Peyer's patch (tissue), 4 donors: Measurements from ENCODE around the gene ZBED5.
"Not testable (repeated sequence)": the region's sequence is repeated elsewhere in the genome, so short reads cannot be mapped to it uniquely, and the experiment has no call there.

Experiments
- POLR2A ChIP-seq, 2 donors: fragments of 450-650 bp; IDR thresholded peaks; one replicate each; pipeline ENCODE4 v1.5.1; 2017; ENCODE audit warnings: antibody characterized with exemption in 2 of 2, mild to moderate bottlenecking in 2 of 2, moderate library complexity in 2 of 2
- TF ChIP-seq, protein P1 (sequence below), 6 experiments: fragments of 450-650 bp in 4 of 6; fragments of 200-600 bp in 2 of 6; sonication (generic) in 1 of 6; IDR thresholded peaks; one replicate each; pipeline ENCODE4 v1.5.1; 2017 to 2019; ENCODE audit warnings: antibody characterized with exemption in 6 of 6, mild to moderate bottlenecking in 3 of 6, moderate library complexity in 1 of 6

DNA sequence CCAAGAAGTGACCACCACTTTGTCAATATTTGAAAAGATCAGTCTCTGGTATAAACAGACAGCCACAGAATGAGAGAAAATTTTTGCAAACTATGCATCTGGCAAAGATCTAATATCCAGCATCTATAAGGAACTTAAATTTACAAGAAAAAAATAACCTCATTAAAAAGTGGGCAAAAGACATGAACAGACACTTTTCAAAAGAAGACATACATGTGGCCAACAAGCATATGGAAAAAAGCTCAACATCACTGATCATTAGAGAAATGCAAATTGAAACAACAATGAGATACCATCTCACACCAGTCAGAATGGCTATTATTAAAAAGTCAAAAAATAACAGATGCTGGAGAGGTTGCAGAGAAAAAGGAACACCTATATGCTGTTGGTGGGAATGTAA, 32.2 kb upstream of the ZBED5 start:
- TF ChIP-seq POLR2A (IDR thresholded peaks at IDR 0.05): not testable (repeated sequence)
- TF ChIP-seq, protein P1, sequence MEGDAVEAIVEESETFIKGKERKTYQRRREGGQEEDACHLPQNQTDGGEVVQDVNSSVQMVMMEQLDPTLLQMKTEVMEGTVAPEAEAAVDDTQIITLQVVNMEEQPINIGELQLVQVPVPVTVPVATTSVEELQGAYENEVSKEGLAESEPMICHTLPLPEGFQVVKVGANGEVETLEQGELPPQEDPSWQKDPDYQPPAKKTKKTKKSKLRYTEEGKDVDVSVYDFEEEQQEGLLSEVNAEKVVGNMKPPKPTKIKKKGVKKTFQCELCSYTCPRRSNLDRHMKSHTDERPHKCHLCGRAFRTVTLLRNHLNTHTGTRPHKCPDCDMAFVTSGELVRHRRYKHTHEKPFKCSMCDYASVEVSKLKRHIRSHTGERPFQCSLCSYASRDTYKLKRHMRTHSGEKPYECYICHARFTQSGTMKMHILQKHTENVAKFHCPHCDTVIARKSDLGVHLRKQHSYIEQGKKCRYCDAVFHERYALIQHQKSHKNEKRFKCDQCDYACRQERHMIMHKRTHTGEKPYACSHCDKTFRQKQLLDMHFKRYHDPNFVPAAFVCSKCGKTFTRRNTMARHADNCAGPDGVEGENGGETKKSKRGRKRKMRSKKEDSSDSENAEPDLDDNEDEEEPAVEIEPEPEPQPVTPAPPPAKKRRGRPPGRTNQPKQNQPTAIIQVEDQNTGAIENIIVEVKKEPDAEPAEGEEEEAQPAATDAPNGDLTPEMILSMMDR (IDR thresholded peaks at IDR 0.05): not testable (repeated sequence)
